GM19023 (cell line): Measurements from ENCODE around the gene DEPDC1B.
"Not testable (repeated sequence)": the region's sequence is repeated elsewhere in the genome, so short reads cannot be mapped to it uniquely, and the experiment has no call there.

Source experiments
- ATAC-seq: cut with Tn5 transposase; IDR thresholded peaks from one replicate; pipeline ENCODE4 v1.9.1; 2021; ENCODE audit warnings: mild to moderate bottlenecking, moderate library complexity; ENCODE audit not compliant: unreplicated experiment

The DEPDC1B gene

GRCh38 chr5:60590172-60590571, 109.8 kb downstream of the DEPDC1B start:
- no peak for ATAC-seq

DNA sequence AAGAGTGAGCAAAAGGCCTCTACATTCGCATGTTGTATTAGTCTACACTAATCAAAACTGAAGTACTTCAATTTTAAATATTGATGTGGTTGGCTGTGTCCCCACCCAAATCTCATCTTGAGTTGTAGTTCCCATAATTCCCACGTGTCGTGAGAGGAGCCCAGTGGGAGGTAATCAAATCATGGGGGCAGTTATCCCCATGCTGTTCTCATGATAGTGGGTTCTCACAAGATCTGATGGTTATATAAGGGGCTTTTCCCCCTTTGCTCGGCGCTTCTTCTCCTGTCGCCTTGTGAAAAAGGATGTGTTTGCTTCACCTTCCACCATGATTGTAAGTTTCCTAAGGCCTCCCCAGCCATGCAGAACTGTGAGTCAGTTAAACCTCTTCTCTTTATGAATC, 112.7 kb downstream of the DEPDC1B start:
- not testable (repeated sequence) for ATAC-seq

DNA sequence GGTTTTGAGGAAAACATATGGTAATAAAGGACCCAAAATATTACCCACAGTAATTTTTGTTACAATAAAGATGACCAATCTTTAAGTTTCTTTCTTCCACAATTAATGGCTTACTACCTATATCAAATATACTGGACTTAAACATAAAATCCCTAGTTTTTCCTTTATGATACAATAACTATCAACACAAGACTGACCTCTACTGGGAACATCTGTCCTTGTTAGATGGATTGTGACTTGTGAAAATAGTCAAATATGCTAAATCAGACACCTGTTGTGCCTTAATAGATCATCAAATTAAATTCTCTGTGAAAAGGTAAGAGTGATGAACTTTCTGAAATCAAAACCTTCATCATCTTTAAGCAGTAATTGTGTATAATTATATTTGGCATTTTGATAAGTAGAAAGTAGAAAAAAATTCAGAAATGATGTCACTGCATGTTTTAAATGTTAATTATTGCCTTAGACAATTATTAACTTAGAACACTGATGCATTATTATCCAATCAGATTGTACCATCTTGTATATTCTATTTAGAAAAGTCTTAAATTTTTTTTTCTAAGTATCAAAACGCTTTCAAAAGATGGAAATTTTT, 113.6 kb downstream of the DEPDC1B start:
- no peak for ATAC-seq

DNA sequence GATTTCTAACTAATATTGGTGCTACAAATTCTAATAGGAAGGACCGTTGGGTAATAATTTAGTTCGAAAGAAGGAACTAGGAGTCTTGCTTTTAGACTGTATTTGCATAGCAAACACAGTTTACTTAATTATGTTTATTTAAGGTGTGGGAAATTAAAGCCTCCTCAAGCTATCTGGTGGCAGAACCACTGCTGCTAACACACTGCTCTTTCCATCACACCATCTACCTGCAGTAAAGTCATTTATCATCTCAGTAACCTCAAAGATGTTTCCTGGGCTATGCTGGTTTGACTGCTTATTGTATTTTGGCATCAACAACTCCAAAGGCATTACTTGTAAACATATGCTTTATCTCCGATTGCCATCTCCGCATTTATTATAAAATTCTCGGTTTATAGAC, 114.3 kb downstream of the DEPDC1B start:
- ATAC-seq: no peak

- ATAC-seq: no peak
Observed at GRCh38 chr5:60584304-60584703, 115.7 kb downstream of the DEPDC1B start.

DNA sequence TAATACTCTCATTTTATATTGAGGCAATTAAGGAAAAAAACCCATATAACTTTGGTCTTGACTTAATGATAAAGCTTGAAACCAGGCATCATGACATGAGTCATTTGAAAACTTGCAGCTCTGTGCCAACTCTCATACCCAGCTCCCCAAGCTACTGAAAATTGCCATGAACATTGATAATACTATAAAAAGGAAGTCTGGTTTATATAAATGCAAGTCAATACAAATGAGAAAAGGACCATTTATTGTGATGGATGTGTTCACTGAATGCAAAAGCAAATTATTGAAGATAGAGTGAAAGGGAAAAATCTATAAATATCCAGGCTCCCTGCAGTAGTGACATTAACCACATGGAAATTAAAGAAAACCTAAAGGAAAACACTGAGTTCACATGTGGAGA, 116.3 kb downstream of the DEPDC1B start:
- ATAC-seq: no peak

- no peak for ATAC-seq
Observed at GRCh38 chr5:60578315-60578714, 121.7 kb downstream of the DEPDC1B start.

DNA sequence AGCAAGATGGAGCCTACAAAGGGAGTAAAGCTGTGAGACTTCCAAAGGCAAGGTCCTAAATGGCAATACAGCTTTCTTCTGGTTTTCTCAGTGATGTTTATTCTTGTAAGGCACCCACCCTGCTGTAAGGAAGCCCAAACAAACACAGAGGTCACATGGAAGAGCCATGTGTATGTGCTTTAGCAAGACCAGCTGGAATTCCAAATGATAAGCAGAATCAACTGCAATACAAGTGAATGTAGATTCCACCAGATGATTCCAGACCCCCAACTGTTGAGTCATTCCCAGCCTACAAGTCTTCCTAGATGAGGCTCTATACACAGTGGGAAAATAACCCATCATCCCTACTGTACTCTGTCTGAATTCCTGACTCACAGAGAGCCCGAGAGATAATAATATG, 122.8 kb downstream of the DEPDC1B start:
- no peak for ATAC-seq

GRCh38 chr5:60576425-60576824, 123.5 kb downstream of the DEPDC1B start:
- ATAC-seq: no peak

GRCh38 chr5:60568646-60569045, 131.3 kb downstream of the DEPDC1B start:
- no peak for ATAC-seq

DNA sequence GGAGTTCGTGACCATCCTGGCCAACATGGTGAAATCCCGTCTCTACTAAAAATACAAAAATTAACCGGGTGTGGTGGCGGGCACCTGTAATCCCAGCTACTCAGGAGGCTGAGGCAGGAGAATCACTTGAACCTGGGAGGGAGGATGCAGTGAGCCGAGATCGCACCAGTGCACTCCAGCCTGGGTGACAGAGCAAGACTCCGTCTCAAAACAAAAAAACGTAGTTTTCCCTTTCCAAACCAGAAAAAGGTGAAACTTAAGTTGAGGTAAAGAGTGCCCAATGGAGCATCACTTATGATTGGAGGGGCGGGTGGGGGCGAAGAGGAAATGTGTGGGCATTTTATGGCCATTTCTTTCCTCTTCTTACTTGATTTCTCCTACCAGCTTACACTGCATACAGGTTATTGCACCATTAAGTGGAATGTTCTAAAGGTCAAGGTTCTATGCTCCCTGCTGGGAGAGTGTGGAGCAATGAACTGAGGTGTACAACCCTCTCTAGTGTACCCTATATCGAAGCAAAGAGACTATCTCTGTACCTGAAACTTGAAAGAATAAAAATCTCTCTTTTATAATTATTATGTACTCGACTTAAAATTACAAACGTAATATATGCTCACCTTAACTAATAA, 136.2 kb downstream of the DEPDC1B start:
- no peak for ATAC-seq

GRCh38 chr5:60553291-60553690, 146.7 kb downstream of the DEPDC1B start:
- ATAC-seq: not testable (repeated sequence)

GRCh38 chr5:60551829-60552228, 148.1 kb downstream of the DEPDC1B start:
- ATAC-seq: no peak

- ATAC-seq: no peak
Observed at GRCh38 chr5:60551250-60551649, 148.7 kb downstream of the DEPDC1B start.

GRCh38 chr5:60550311-60550710, 149.7 kb downstream of the DEPDC1B start:
- ATAC-seq: no peak

GRCh38 chr5:60549841-60550240, 150.1 kb downstream of the DEPDC1B start:
- no peak for ATAC-seq
